HepG2 (cell line): ENCODE results near the gene EPN3. TPM values are rescaled to one million over a fixed set of nuclear protein-coding genes. Genes with fewer than 3 reads are reported as not detected.

Experiments used
- EZH2 ChIP-seq: conservative IDR thresholded peaks from 2 replicates; pipeline ENCODE4 v1.6.1; 2012; ENCODE audit warnings: mild to moderate bottlenecking, low read depth, low read length, moderate library complexity
- HMGA1 ChIP-seq: sonication (generic); formaldehyde crosslinking; conservative IDR thresholded peaks from 2 replicates; pipeline ENCODE4 v1.4.0; 2020; ENCODE audit warnings: missing genetic modification reagents
- HNRNPL ChIP-seq: fragments of 200-400 bp; formaldehyde crosslinking; IDR thresholded peaks from 2 replicates; pipeline ENCODE4 v1.6.1; 2017; ENCODE audit warnings: mild to moderate bottlenecking, low read depth, low read length
- NR2C2 ChIP-seq: sonication (generic); formaldehyde crosslinking; IDR thresholded peaks from 2 replicates; pipeline ENCODE4 v1.4.0; 2020; ENCODE audit warnings: missing genetic modification reagents, mild to moderate bottlenecking, moderate library complexity, borderline replicate concordance
- PAX8 ChIP-seq: sonication (generic); formaldehyde crosslinking; IDR thresholded peaks from 2 replicates; pipeline ENCODE4 v1.8.0; 2022; ENCODE audit warnings: mild to moderate bottlenecking, missing genetic modification reagents, borderline replicate concordance
- ZFAT ChIP-seq: sonication (generic); formaldehyde crosslinking; conservative IDR thresholded peaks from 2 replicates; pipeline ENCODE4 v1.8.1; 2023; ENCODE audit warnings: missing genetic modification reagents, inconsistent platforms
- ZMYM2 ChIP-seq: sonication (generic); formaldehyde crosslinking; IDR thresholded peaks from 2 replicates; pipeline ENCODE4 v1.8.0; 2022; ENCODE audit warnings: mild to moderate bottlenecking, missing genetic modification reagents
- ZNF883 ChIP-seq: sonication (generic); formaldehyde crosslinking; IDR thresholded peaks from 2 replicates; pipeline ENCODE4 v1.5.1; 2020; ENCODE audit warnings: mild to moderate bottlenecking, missing genetic modification reagents; ENCODE audit errors: not compliant biosample characterization
- polyA plus RNA-seq, 8 experiments: library from polyadenylated mRNA; depleted of rRNA in 3 of 8; stranded (reverse) in 7 of 8; unstranded in 1 of 8; fragments of >200 nt; fragmentation: Illumina TruSeq in 4 of 8; extraction: Trizol in 4 of 8; gene quantifications; 2 replicates each; pipeline versions ENCODE4 v1.2.1 to v1.2.3, GENCODE V29; 2011 to 2016; ENCODE audit warnings: low read depth in 4 of 8, missing spikeins in 1 of 8, mixed read lengths in 1 of 8; ENCODE audit not compliant: insufficient read depth in 1 of 8
- total RNA-seq, 5 experiments: library from RNA; depleted of rRNA; stranded (reverse); fragments of >200 nt; fragmentation: Illumina TruSeq; extraction: Trizol; gene quantifications; 2 replicates each; pipeline ENCODE4 v1.2.3, GENCODE V29; 2016; ENCODE audit warnings: low read depth in 1 of 5
- TF ChIP-seq, protein P1 (sequence below): IDR thresholded peaks from 2 replicates; pipeline ENCODE4 v1.6.1; 2018; ENCODE audit warnings: missing genetic modification reagents, mild to moderate bottlenecking, missing compliant biosample characterization

EPN3 gene
- total and polyA plus RNA-seq, 2 of the 13 experiments (the other 11 are each of a cell fraction or from before 2014, with no cell fraction given), result 0.11 to 0.95 TPM

DNA sequence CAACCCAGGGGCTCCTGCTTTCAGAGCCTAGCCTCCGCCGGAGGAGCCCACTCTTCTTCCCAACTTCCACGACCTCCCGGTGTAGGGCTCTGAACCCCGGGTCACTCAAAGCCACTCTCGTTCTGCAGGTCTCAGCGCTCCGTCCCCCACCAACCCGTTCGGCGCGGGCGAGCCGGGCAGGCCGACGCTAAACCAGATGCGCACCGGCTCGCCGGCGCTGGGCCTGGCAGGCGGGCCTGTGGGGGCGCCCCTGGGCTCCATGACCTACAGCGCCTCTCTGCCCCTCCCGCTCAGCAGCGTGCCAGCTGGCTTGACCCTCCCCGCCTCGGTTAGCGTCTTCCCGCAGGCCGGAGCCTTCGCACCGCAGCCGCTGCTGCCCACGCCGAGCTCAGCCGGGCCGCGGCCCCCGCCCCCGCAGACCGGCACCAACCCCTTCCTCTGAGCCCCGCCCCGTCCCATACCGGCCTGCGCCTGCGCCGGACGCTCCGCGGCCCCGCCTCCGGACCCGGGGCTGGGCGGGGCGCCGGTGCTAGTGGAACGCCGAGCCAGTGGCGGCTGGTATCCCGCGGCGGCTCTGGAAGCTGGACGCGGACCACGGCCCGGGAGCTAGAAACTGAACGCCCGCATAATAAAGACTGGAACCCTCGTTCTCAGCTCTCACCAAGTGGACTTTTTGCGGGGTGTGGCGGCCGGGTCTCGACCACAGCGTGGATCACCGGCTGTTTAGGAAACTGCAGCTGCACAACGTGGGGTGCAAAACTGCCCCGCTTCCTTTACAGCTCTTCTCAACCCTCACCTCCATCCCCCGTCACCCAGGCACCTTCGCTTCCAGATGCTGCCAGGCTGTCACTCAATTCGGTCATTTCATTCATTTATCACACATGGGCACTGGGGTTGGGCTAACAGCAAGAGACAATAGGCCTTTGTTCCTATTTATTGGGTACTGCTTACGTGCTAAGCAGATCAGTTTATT, 9.5 kb downstream of the EPN3 start (continued):
- no peak for TF ChIP-seq HNRNPL
- TF ChIP-seq EZH2, result no peak
- TF ChIP-seq, protein P1, sequence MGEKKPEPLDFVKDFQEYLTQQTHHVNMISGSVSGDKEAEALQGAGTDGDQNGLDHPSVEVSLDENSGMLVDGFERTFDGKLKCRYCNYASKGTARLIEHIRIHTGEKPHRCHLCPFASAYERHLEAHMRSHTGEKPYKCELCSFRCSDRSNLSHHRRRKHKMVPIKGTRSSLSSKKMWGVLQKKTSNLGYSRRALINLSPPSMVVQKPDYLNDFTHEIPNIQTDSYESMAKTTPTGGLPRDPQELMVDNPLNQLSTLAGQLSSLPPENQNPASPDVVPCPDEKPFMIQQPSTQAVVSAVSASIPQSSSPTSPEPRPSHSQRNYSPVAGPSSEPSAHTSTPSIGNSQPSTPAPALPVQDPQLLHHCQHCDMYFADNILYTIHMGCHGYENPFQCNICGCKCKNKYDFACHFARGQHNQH (CRISPR knock-in tag), result peak; percentile 49; the same call in 1 of the 2 replicates
- TF ChIP-seq ZNF883 (CRISPR knock-in tag), result peak; percentile 45
- TF ChIP-seq ZFAT (CRISPR knock-in tag), result 0 out of 2 replicates have a peak, but pooled peaks have one; percentile 73
- no peak; the same call in 1 of the 2 replicates for TF ChIP-seq NR2C2
- TF ChIP-seq HMGA1 (CRISPR knock-in tag), result no peak
- no peak for TF ChIP-seq ZMYM2 (CRISPR knock-in tag)
- TF ChIP-seq PAX8 (CRISPR knock-in tag), result no peak
